ENCODE measurements around the gene SYT12. TPM values are rescaled to one million over a fixed set of nuclear protein-coding genes. Genes with fewer than 3 reads are reported as not detected.

Gene SYT12
- total RNA-seq, 1 donor from 2014 or later: not detected

DNA sequence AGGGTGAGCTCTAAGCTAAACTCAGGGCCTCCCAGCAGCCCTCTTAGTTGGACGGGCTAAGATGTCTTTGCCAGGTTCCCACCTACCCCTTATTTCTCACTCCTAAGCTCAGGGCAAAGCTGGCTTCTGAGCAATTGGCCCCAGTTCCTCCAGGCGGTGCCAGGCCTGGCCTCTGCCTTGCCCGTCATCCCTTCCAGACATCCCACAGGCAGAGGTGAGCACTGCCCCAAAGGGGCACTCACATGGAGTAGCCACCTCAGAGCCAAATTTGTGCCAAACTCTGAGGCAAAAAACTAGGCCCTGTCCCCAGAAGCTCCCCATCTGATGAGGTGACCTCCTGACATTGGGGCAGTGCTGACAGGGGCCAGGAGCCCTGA is 43.4 kb downstream of the SYT12 start:
- ATAC-seq (no peak), DNase-seq (no peak)
- no peak overlapping the region for H3K27ac ChIP-seq
- no peaks in the 10 kb centered on the region for H3K27me3 ChIP-seq (ENCODE audit: low read depth)
- no peaks in the 10 kb centered on the region for H3K9me3 ChIP-seq
- intact Hi-C loops (cut with DNase I): no loop called here
- TF ChIP-seq, protein P1, sequence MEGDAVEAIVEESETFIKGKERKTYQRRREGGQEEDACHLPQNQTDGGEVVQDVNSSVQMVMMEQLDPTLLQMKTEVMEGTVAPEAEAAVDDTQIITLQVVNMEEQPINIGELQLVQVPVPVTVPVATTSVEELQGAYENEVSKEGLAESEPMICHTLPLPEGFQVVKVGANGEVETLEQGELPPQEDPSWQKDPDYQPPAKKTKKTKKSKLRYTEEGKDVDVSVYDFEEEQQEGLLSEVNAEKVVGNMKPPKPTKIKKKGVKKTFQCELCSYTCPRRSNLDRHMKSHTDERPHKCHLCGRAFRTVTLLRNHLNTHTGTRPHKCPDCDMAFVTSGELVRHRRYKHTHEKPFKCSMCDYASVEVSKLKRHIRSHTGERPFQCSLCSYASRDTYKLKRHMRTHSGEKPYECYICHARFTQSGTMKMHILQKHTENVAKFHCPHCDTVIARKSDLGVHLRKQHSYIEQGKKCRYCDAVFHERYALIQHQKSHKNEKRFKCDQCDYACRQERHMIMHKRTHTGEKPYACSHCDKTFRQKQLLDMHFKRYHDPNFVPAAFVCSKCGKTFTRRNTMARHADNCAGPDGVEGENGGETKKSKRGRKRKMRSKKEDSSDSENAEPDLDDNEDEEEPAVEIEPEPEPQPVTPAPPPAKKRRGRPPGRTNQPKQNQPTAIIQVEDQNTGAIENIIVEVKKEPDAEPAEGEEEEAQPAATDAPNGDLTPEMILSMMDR (IDR thresholded peaks at IDR 0.05): no peak
- no peaks in the 10 kb centered on the region for H3K36me3 ChIP-seq
- H3K4me1 ChIP-seq: peaks cover 2% of the 10 kb centered on the region
- H3K4me3 ChIP-seq: no peak overlapping the region

DNA sequence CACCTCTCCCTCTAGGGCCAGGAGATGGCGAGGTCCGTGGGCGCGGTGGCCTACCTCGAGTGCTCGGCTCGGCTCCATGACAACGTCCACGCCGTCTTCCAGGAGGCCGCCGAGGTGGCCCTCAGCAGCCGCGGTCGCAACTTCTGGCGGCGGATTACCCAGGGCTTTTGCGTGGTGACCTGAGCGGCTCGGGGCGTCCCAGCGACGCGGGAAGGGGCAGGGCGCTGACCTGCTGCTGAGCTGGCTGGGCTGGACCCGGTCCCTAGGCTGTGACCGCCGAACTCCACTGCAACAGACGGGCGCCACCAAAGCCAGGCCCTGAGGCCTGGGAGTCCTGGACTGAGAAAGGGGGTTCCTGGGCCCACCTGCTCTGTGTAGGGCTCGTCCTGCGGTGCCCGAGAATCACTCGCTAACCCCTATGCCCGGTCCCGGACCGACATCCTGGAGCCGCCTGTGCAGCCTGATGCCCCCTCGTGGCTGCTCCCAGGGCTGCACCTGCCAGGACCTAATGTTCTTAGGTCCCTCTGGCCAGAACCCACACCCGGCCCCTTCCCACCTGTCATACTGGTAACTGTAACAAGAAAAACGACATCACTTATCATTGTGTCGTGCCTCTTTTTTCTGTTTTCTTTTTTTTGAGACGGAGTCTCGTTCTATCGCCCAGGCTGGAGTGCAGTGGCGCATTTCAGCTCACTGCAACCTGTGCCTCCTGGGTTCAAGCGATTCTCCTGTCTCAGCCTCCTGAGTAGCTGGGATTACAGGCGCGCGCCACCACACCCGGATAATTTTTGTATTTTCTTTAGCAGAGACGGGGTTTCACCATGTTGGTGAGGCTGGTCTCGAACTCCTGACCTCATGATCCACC is 48.7 kb downstream of the SYT12 start:
- H3K9me3 ChIP-seq: no peaks in the 10 kb centered on the region
- intact Hi-C loops (cut with DNase I): no loop called here
- no peaks in the 10 kb centered on the region for H3K27me3 ChIP-seq (ENCODE audit: low read depth)
- H3K4me1 ChIP-seq: peaks cover 8% of the 10 kb centered on the region
- H3K36me3 ChIP-seq: no peaks in the 10 kb centered on the region
- no peak overlapping the region for H3K27ac ChIP-seq
- H3K4me3 ChIP-seq: peak overlapping the region; percentile 47
- TF ChIP-seq, protein P1 (IDR thresholded peaks at IDR 0.05): peak; percentile 90
- DNase-seq: peak; percentile 89
- peak; percentile 92 for ATAC-seq

DNA sequence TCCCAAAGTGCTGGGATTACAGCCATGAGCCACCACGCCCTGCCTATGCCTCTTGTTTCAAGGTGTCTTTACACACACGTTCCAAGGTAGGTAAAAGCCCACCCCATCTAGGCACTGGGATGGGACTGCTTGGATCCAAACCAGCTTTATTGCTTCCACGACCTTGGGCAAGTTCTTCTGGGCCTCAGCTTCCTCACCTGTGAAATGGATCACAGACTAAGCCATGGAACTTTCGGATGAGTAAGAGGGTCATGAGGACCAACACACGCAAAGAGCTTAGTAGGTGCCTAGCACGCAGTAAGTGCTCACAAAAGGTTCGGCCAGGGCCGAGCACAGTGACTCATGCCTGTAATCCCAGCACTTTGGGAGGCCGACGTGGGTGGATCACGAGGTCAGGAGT is 49.4 kb downstream of the SYT12 start:
- intact Hi-C loops (cut with DNase I): no loop called here
- Histone ChIP-seq H3K9me3 (no peaks in the 10 kb centered on the region), H3K4me3 (no peak overlapping the region), H3K27me3 (ENCODE audit: low read depth) (no peaks in the 10 kb centered on the region), H3K27ac (no peak overlapping the region), H3K36me3 (no peaks in the 10 kb centered on the region), H3K4me1 (peaks cover 12% of the 10 kb centered on the region)
- DNase-seq (no peak), ATAC-seq (no peak)
- TF ChIP-seq, protein P1 (IDR thresholded peaks at IDR 0.05): no peak

DNA sequence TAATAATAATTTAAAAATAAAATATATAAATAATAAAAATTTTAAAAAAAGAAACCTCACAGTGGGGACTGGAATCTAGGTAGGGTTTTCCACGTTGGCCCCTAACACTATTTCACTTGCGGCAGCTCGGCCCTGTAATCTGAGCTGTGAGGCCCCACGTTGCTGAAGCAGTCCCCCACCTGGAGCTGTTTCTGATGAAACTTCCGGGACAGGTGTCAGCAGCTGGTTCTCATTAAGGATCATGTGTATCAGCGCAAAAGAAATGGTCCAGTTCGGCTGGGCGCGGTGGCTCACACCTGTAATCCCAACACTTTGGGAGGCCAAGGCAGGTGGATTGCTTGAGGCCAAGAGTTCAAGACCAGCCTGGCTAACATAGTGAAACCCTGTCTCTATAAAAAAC is 51.0 kb downstream of the SYT12 start:
- intact Hi-C loops (cut with DNase I): no loop called here
- Histone ChIP-seq H3K27ac (no peak overlapping the region), H3K4me3 (no peak overlapping the region), H3K27me3 (ENCODE audit: low read depth) (no peaks in the 10 kb centered on the region), H3K9me3 (no peaks in the 10 kb centered on the region), H3K4me1 (peaks cover 14% of the 10 kb centered on the region), H3K36me3 (no peaks in the 10 kb centered on the region)
- TF ChIP-seq, protein P1 (IDR thresholded peaks at IDR 0.05): no peak
- ATAC-seq (no peak), DNase-seq (no peak)

DNA sequence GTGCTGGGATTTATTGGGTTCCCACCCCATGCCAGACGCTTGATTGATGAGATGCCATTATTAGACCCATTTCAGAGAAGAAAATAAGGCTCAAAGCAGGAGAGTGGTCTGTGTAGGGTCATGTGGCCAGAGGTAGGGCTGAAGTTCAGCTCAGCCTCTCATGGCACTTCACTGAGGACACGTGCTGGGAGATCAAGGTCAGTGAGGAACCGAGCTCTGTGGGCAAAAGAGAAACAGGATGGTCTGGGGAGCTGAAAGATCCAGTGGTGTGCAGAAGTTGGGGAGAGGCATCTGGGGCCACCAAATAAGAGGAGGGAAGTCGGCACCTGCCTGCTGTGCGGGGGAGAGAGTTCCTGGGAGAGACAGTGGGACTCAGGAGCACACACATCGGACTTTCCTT is 53.3 kb downstream of the SYT12 start:
- Histone ChIP-seq H3K4me3 (no peak overlapping the region), H3K36me3 (no peaks in the 10 kb centered on the region), H3K9me3 (no peaks in the 10 kb centered on the region), H3K27ac (no peak overlapping the region), H3K27me3 (ENCODE audit: low read depth) (no peaks in the 10 kb centered on the region), H3K4me1 (peaks cover 14% of the 10 kb centered on the region)
- intact Hi-C loops (cut with DNase I): no loop called here
- no peak for DNase-seq
- no peak for ATAC-seq
- TF ChIP-seq, protein P1 (IDR thresholded peaks at IDR 0.05): no peak
